Activated CD8-positive, alpha-beta memory T cell treated with anti-CD3 and anti-CD28 coated beads, Interleukin-2, amount 50 U/mL, for 1 hour (primary cell): ENCODE measurements around the gene JAM3.

ENCODE experiments used
- DNase-seq: peaks from one replicate; pipeline ENCODE4 v3.0.0-alpha.2; 2020; ENCODE audit errors: extremely low read depth

The JAM3 gene

GRCh38 chr11:134145715-134146114, 76.8 kb downstream of the JAM3 start:
- no peak for DNase-seq

GRCh38 chr11:134146598-134146997, 77.7 kb downstream of the JAM3 start:
- no peak for DNase-seq

GRCh38 chr11:134149371-134149770, 80.5 kb downstream of the JAM3 start:
- DNase-seq, result no peak

GRCh38 chr11:134150195-134150903, 81.5 kb downstream of the JAM3 start:
- no peak for DNase-seq

GRCh38 chr11:134151083-134151747, 82.3 kb downstream of the JAM3 start:
- no peak for DNase-seq

GRCh38 chr11:134152696-134153095, 83.8 kb downstream of the JAM3 start:
- no peak for DNase-seq

- DNase-seq, result no peak
Observed at GRCh38 chr11:134153147-134153905, 84.5 kb downstream of the JAM3 start.

GRCh38 chr11:134154441-134154840, 85.6 kb downstream of the JAM3 start:
- DNase-seq, result no peak

GRCh38 chr11:134155456-134155855, 86.6 kb downstream of the JAM3 start:
- DNase-seq, result no peak

GRCh38 chr11:134155946-134156865, 87.3 kb downstream of the JAM3 start:
- DNase-seq, result no peak

- DNase-seq, result no peak
Observed at GRCh38 chr11:134157451-134157850, 88.6 kb downstream of the JAM3 start.

- DNase-seq, result no peak
Observed at GRCh38 chr11:134158023-134158422, 89.2 kb downstream of the JAM3 start.

GRCh38 chr11:134159652-134160051, 90.8 kb downstream of the JAM3 start:
- DNase-seq, result no peak

- DNase-seq, result no peak
Observed at GRCh38 chr11:134164490-134165370, 95.9 kb downstream of the JAM3 start.

GRCh38 chr11:134170177-134170918, 101.5 kb downstream of the JAM3 start:
- no peak for DNase-seq

GRCh38 chr11:134170919-134171281, 102.0 kb downstream of the JAM3 start:
- DNase-seq, result no peak

- no peak for DNase-seq
Observed at GRCh38 chr11:134171951-134172350, 103.1 kb downstream of the JAM3 start.

GRCh38 chr11:134173296-134173695, 104.4 kb downstream of the JAM3 start:
- no peak for DNase-seq

- DNase-seq, result no peak
Observed at GRCh38 chr11:134176284-134176683, 107.4 kb downstream of the JAM3 start.

GRCh38 chr11:134178032-134178674, 109.3 kb downstream of the JAM3 start:
- no peak for DNase-seq
